Panc1 (cell line): ENCODE measurements around the gene RHPN2. TPM values are rescaled to one million over a fixed set of nuclear protein-coding genes. Genes with fewer than 3 reads are reported as not detected.

Experiments
- ATAC-seq: fragments of 200-7000 bp; cut with Tn5 transposase; 2 replicates; pipeline ENCODE4 v1.9.1; 2020; ENCODE audit warnings: mild to moderate bottlenecking, moderate library complexity
- BruUV-seq: library from RNA; stranded (reverse); fragments of 400-500 nt; replicated peaks from 2 replicates; lab custom pipeline; 2021; lab: Mats Ljungman, UMichigan
- CTCF ChIA-PET: fragments of 300-600 bp; sonication (Branson Sonifier 250); formaldehyde crosslinking; loops from one replicate; lab custom pipeline; 2022; ENCODE audit warnings: antibody characterized with exemption; lab: Charles Lee
- POLR2A ChIA-PET: fragments of 300-600 bp; sonication (Branson Sonifier 250); formaldehyde crosslinking; loops from one replicate; lab custom pipeline; 2022; ENCODE audit warnings: antibody characterized with exemption; lab: Charles Lee
- DNase-seq: peaks from one replicate; pipeline ENCODE4 v3.0.0-alpha.2; 2010; ENCODE audit warnings: low read depth, low spot score
- H3K27ac ChIP-seq: 2 replicates; pipeline ENCODE4 v1.5.1; 2011; ENCODE audit warnings: mild to moderate bottlenecking, low read length, inconsistent platforms
- H3K27me3 ChIP-seq: fragments of 200-500 bp; sonication (Bioruptor generic); 2 replicates; pipeline ENCODE4 v1.6.0; 2014; ENCODE audit warnings: low read length, inconsistent platforms; ENCODE audit not compliant: control insufficient read depth, insufficient read depth
- H3K36me3 ChIP-seq: fragments of 200-500 bp; sonication (Bioruptor generic); 2 replicates; pipeline ENCODE4 v1.5.1; 2014; ENCODE audit warnings: inconsistent platforms, mild to moderate bottlenecking, low read length, moderate library complexity; ENCODE audit not compliant: control insufficient read depth, insufficient read depth
- H3K4me1 ChIP-seq: 2 replicates; pipeline ENCODE4 v1.5.1; 2011; ENCODE audit warnings: inconsistent platforms, mild to moderate bottlenecking, low read length, moderate library complexity; ENCODE audit not compliant: control insufficient read depth, insufficient read depth
- H3K4me3 ChIP-seq, 2 experiments: 2 replicates each; pipeline ENCODE4 v1.5.1; 2011 to 2012; ENCODE audit warnings: low read depth in 2 of 2, low read length in 2 of 2, mild to moderate bottlenecking in 2 of 2, inconsistent platforms in 1 of 2, moderate library complexity in 1 of 2
- H3K9me3 ChIP-seq: fragments of 200-500 bp; sonication (Bioruptor generic); 2 replicates; pipeline ENCODE4 v1.5.1; 2014; ENCODE audit warnings: low read depth, mild to moderate bottlenecking, inconsistent platforms, low read length, moderate library complexity; ENCODE audit not compliant: control insufficient read depth, insufficient read depth
- POLR2AphosphoS5 ChIP-seq: IDR thresholded peaks from 2 replicates; pipeline ENCODE4 v1.6.1; 2012; ENCODE audit warnings: mild to moderate bottlenecking, low read depth, low read length, moderate library complexity
- SIN3A ChIP-seq: IDR thresholded peaks from 2 replicates; pipeline ENCODE4 v1.6.1; 2012; ENCODE audit warnings: low read depth, mild to moderate bottlenecking, low read length, moderate library complexity, borderline replicate concordance; ENCODE audit not compliant: insufficient read depth
- TCF7L2 ChIP-seq: IDR thresholded peaks from 2 replicates; pipeline ENCODE4 v1.6.1; 2011; ENCODE audit warnings: mild to moderate bottlenecking, low read depth, low read length, inconsistent platforms
- in situ Hi-C: cut with HindIII; loops from 2 replicates; pipeline ENCODE4 v1.10.0; 2016; ENCODE audit warnings: low sequenced_read_pairs, low pct_unique_long_range_greater_than_20kb
- intact Hi-C: fragments of 100-400 bp; cut with micrococcal nuclease; formaldehyde crosslinking; loops from one replicate; pipeline ENCODE4 v1.10.0; 2022; ENCODE audit not compliant: unreplicated experiment
- total RNA-seq: library from RNA; stranded (reverse); gene quantifications from one replicate; pipeline ENCODE4 v1.2.1, GENCODE V29; 2021; ENCODE audit not compliant: unreplicated experiment
- TF ChIP-seq, protein P1 (sequence below): fragments of 450-650 bp; IDR thresholded peaks from 2 replicates; pipeline ENCODE4 v1.5.1; 2017; ENCODE audit warnings: mild to moderate bottlenecking
- TF ChIP-seq, protein P2 (sequence below), 2 experiments: IDR thresholded peaks; 2 replicates each; pipeline ENCODE4 v1.6.1; 2011 to 2012; ENCODE audit warnings: low read depth in 2 of 2, control low read depth in 1 of 2, low read length in 1 of 2, mild to moderate bottlenecking in 1 of 2, moderate library complexity in 1 of 2; ENCODE audit not compliant: insufficient read depth in 1 of 2

The RHPN2 gene
- total RNA-seq, 1 experiment from 2014 or later, result 227 TPM

DNA sequence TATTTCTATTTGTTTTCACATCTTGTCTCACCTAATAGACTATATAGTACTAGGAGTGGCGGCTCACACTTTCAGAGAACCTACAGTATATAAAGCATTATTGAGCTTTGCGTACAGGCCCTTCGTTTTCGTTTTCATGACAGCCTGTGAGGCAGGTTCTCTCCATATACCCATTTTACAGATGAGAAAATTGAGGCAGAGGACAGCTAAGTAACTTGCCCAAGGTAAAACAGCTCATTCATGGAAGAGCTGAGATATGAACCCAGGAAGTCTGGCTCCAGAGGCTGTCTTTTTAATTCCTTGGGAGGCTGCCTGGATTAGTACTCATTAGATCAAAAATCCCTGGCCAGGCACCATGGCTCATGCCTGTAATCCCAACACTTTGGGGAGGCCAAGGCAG, 63.8 kb downstream of the RHPN2 start:
- Histone ChIP-seq H3K27me3 (no peaks in the 10 kb centered on the region), H3K9me3 (no peaks in the 10 kb centered on the region), H3K4me1 (no peaks in the 10 kb centered on the region), H3K4me3 (no peak overlapping the region), H3K27ac (no peak overlapping the region), H3K36me3 (peaks cover 31% of the 10 kb centered on the region)
- CTCF ChIA-PET, result no interaction called here
- in situ Hi-C loops, result no loop called here
- no peak for ATAC-seq
- BruUV-seq, result no TSS peak
- intact Hi-C loops, result no loop called here
- DNase-seq, result no peak
- no peak for TF ChIP-seq POLR2AphosphoS5
- TF ChIP-seq, protein P1, sequence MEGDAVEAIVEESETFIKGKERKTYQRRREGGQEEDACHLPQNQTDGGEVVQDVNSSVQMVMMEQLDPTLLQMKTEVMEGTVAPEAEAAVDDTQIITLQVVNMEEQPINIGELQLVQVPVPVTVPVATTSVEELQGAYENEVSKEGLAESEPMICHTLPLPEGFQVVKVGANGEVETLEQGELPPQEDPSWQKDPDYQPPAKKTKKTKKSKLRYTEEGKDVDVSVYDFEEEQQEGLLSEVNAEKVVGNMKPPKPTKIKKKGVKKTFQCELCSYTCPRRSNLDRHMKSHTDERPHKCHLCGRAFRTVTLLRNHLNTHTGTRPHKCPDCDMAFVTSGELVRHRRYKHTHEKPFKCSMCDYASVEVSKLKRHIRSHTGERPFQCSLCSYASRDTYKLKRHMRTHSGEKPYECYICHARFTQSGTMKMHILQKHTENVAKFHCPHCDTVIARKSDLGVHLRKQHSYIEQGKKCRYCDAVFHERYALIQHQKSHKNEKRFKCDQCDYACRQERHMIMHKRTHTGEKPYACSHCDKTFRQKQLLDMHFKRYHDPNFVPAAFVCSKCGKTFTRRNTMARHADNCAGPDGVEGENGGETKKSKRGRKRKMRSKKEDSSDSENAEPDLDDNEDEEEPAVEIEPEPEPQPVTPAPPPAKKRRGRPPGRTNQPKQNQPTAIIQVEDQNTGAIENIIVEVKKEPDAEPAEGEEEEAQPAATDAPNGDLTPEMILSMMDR, result no peak
- TF ChIP-seq, protein P2, sequence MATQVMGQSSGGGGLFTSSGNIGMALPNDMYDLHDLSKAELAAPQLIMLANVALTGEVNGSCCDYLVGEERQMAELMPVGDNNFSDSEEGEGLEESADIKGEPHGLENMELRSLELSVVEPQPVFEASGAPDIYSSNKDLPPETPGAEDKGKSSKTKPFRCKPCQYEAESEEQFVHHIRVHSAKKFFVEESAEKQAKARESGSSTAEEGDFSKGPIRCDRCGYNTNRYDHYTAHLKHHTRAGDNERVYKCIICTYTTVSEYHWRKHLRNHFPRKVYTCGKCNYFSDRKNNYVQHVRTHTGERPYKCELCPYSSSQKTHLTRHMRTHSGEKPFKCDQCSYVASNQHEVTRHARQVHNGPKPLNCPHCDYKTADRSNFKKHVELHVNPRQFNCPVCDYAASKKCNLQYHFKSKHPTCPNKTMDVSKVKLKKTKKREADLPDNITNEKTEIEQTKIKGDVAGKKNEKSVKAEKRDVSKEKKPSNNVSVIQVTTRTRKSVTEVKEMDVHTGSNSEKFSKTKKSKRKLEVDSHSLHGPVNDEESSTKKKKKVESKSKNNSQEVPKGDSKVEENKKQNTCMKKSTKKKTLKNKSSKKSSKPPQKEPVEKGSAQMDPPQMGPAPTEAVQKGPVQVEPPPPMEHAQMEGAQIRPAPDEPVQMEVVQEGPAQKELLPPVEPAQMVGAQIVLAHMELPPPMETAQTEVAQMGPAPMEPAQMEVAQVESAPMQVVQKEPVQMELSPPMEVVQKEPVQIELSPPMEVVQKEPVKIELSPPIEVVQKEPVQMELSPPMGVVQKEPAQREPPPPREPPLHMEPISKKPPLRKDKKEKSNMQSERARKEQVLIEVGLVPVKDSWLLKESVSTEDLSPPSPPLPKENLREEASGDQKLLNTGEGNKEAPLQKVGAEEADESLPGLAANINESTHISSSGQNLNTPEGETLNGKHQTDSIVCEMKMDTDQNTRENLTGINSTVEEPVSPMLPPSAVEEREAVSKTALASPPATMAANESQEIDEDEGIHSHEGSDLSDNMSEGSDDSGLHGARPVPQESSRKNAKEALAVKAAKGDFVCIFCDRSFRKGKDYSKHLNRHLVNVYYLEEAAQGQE (IDR thresholded peaks at IDR 0.05; ENCODE audit: insufficient read depth in 1 of 2, low read depth in 2 of 2, low read length in 1 of 2), result no peak
- TF ChIP-seq TCF7L2, result no peak
- no peak for TF ChIP-seq SIN3A
- POLR2A ChIA-PET, result no interaction called here

DNA sequence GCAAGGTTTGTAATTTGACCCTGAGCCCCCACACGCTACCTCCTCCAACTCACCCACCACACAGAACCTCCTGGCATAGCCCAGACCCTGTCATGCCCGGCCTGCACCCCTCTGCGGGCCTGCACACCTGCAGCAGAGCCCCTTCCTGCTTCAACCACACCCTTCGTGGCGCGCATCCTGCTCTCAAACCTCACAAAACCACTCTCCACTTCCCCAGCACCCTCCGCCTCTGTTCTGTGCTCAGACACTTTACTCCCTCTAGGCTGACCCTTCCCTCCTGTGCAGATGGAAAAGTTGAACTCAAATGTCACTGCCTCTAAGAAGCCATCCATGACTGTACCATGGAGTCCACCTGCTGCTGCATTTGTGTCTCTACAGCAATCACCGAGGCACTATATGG, 64.2 kb downstream of the RHPN2 start:
- ChIA-PET CTCF (no interaction called here), POLR2A (interaction anchor here (0.7 kb wide), 1 partner anchor 44 kb away, joined by 9 read pairs; no protein-coding TSS in a partner anchor)
- no peaks in the 10 kb centered on the region for H3K9me3 ChIP-seq
- in situ Hi-C loops (no loop called here), intact Hi-C loops (no loop called here)
- ATAC-seq (no peak), DNase-seq (no peak)
- peaks cover 28% of the 10 kb centered on the region for H3K36me3 ChIP-seq
- TF ChIP-seq POLR2AphosphoS5 (no peak), SIN3A (no peak), TCF7L2 (no peak)
- TF ChIP-seq, protein P1, result no peak
- TF ChIP-seq, protein P2 (IDR thresholded peaks at IDR 0.05; ENCODE audit: insufficient read depth in 1 of 2, low read depth in 2 of 2, low read length in 1 of 2), result no peak
- no TSS peak for BruUV-seq
- H3K4me3 ChIP-seq, result no peak overlapping the region
- no peak overlapping the region for H3K27ac ChIP-seq
- no peaks in the 10 kb centered on the region for H3K4me1 ChIP-seq
- no peaks in the 10 kb centered on the region for H3K27me3 ChIP-seq
